Measurements from ENCODE around the gene GRK2. TPM values are rescaled to one million over a fixed set of nuclear protein-coding genes. Genes with fewer than 3 reads are reported as not detected.

GRK2 gene
- total and polyA plus RNA-seq, 2 of the 8 experiments (the other 6 are each of a cell fraction or from before 2014, with no cell fraction given), result 47.3 to 49.7 TPM

GRCh38 chr11:67272327-67273259, 6.3 kb downstream of the GRK2 start:
- no peak overlapping the region for H3K4ac ChIP-seq (replicated peaks; ENCODE audit: insufficient read length, low read depth, low read length)
- H4K8ac ChIP-seq (ENCODE audit: extremely low read depth, insufficient read depth, low read length), result peak overlapping the region; percentile 62; the same call in 1 of the 2 replicates
- H3K4me3 ChIP-seq (ENCODE audit: extremely low read depth in 1 of 4, insufficient read depth in 2 of 4, low read depth in 3 of 4, low read length in 4 of 4), result no peak overlapping the region
- no peaks in the 10 kb centered on the region for H3K9me3 ChIP-seq (ENCODE audit: insufficient read depth in 2 of 2, low read depth in 1 of 2, low read length in 1 of 2)
- no peaks in the 10 kb centered on the region for H3K27me3 ChIP-seq (replicated peaks in 1 of 4; ENCODE audit: control insufficient read depth in 3 of 4, extremely low read depth in 1 of 4, insufficient read depth in 3 of 4, low read length in 3 of 4)
- 0 out of 2 replicates have a peak overlapping the region, but pooled peaks have one; percentile 46 for H2BK15ac ChIP-seq (ENCODE audit: low read length)
- no peak overlapping the region for H2AFZ ChIP-seq (ENCODE audit: low read length)
- peak overlapping the region; percentile 39; the same call in 1 of the 2 replicates for H2BK12ac ChIP-seq (ENCODE audit: low read depth, low read length)
- peaks cover 8 to 45% (median 34%) of the 10 kb centered on the region in 4 experiments for H3K4me1 ChIP-seq (replicated peaks in 1 of 4; ENCODE audit: control insufficient read depth in 3 of 4, insufficient read depth in 4 of 4, low read length in 3 of 4)
- DNase-seq (ENCODE audit: low read depth in 1 of 2, low spot score in 2 of 2) (no peak), FAIRE-seq (no peak)
- no peak overlapping the region for H3K4me2 ChIP-seq (ENCODE audit: insufficient read depth in 1 of 2, low read depth in 2 of 2, low read length in 2 of 2)
- peaks cover 15 to 34% of the 10 kb centered on the region in 2 experiments for H4K20me1 ChIP-seq (replicated peaks in 1 of 2; ENCODE audit: control insufficient read depth in 1 of 2, insufficient read depth in 2 of 2, low read length in 2 of 2)
- WGBS, 2 experiments (ENCODE audit: extremely low coverage in 1 of 2, insufficient coverage in 1 of 2, insufficient read length in 1 of 2, insufficient replicate concordance in 2 of 2, low coverage in 1 of 2, low lambda C conversion rate in 2 of 2, missing lambda C conversion rate in 1 of 2), result 91% methylated on average over 23 of the region's 23 CpGs; no CpG with 5 or more reads in 1 of the 2 experiments
- no peak overlapping the region for H3K56ac ChIP-seq (replicated peaks; ENCODE audit: insufficient read length, low read depth, low read length)
- no peak overlapping the region for H3K9ac ChIP-seq (replicated peaks in 1 of 4; ENCODE audit: extremely low read depth in 1 of 4, low read depth in 3 of 4, low read length in 3 of 4)
- H3K79me1 ChIP-seq (ENCODE audit: low read depth, low read length), result peaks cover 26% of the 10 kb centered on the region
- peaks cover 0 to 3% (median 0%) of the 10 kb centered on the region in 4 experiments; a peak in 2 of 8 replicates for H3K36me3 ChIP-seq (ENCODE audit: control insufficient read depth in 2 of 4, insufficient read depth in 4 of 4, low read length in 3 of 4)
- H2BK20ac ChIP-seq (ENCODE audit: low read length), result no peak overlapping the region
- H3K18ac ChIP-seq (ENCODE audit: extremely low read depth, low read length), result no peak overlapping the region; the same call in 1 of the 2 replicates
- H4K5ac ChIP-seq (ENCODE audit: insufficient read length, low read depth, low read length), result no peak overlapping the region
- peaks cover 0 to 73% of the 10 kb centered on the region in 2 experiments; a peak in 3 of 4 replicates for H3K79me2 ChIP-seq (ENCODE audit: control insufficient read depth in 1 of 2, insufficient read depth in 2 of 2, low read length in 2 of 2)
- H3K14ac ChIP-seq (ENCODE audit: insufficient read length), result no peak overlapping the region
- peak overlapping the region; percentile 9 for H4K91ac ChIP-seq (replicated peaks; ENCODE audit: insufficient read length, low read length)
- peak overlapping the region; percentile 60; the same call in 1 of the 2 replicates for H2BK5ac ChIP-seq (ENCODE audit: low read depth, low read length)
- CTCF ChIA-PET (ENCODE audit: partially characterized antibody), result interaction anchor here (0.6 to 13.0 kb wide), 9 partner anchors 10 to 1682 kb away, joined by 3 to 186 read pairs (median 4); partner anchors contain the start of gene ANKRD13D
- POLR2A ChIA-PET (ENCODE audit: partially characterized antibody), result interaction anchor here (1.0 to 4.2 kb wide), 5 partner anchors 9 to 33 kb away, joined by 3 to 20 read pairs (median 3); partner anchors contain the start of genes ANKRD13D and SSH3
- TF ChIP-seq RAD21 (IDR thresholded peaks at IDR 0.05 in 1 of 2, conservative IDR thresholded peaks at IDR 0.05 in 1 of 2; ENCODE audit: low read depth in 2 of 2, low read length in 2 of 2) (no peak), PHF8 (conservative IDR thresholded peaks at IDR 0.05; ENCODE audit: low read depth, low read length) (no peak), CEBPB (IDR thresholded peaks at IDR 0.05; ENCODE audit: low read depth, low read length) (no peak)
- peak overlapping the region; percentile 58; the same call in 1 of the 2 replicates for H2AK5ac ChIP-seq (ENCODE audit: low read depth, low read length)
- no peaks in the 10 kb centered on the region; the same call in 1 of the 2 replicates for H3K23me2 ChIP-seq (ENCODE audit: low read depth, low read length)
- no peak overlapping the region for H2BK120ac ChIP-seq (replicated peaks; ENCODE audit: low read depth, low read length)
- H3K27ac ChIP-seq (ENCODE audit: low read depth, low read length), result no peak overlapping the region
- H3K23ac ChIP-seq (ENCODE audit: insufficient read length), result no peak overlapping the region

Data from H1 (cell line).